Heart right ventricle (tissue), 16 donors: ENCODE results near the gene ITGAE. TPM values are rescaled to one million over a fixed set of nuclear protein-coding genes. Genes with fewer than 3 reads are reported as not detected.

Experiments used
- ATAC-seq, 8 donors: fragments of 200-7000 bp; cut with Tn5 transposase; one replicate each; pipeline ENCODE4 v1.9.1; 2020; ENCODE audit warnings: mild to moderate bottlenecking in 8 of 8, moderate library complexity in 8 of 8, moderate number of reproducible peaks in 1 of 8
- DNase-seq, 2 donors: peaks; one replicate each; pipeline ENCODE4 v3.0.0-alpha.2; 2020
- H3K27ac ChIP-seq, 10 donors: fragments of 200-600 bp; sonication (generic) in 2 of 10; one replicate each; pipeline versions ENCODE4 v1.5.0 to v1.8.0; 2020 to 2022; ENCODE audit warnings: mild to moderate bottlenecking in 3 of 10
- H3K27me3 ChIP-seq, 7 donors: fragments of 200-600 bp; one replicate each; pipeline ENCODE4 v1.8.0; 2021 to 2022; ENCODE audit warnings: mild to moderate bottlenecking in 2 of 7
- H3K36me3 ChIP-seq, 9 donors: fragments of 200-600 bp; sonication (generic) in 1 of 9; one replicate each; pipeline versions ENCODE4 v1.5.0 to v1.8.0; 2020 to 2022; ENCODE audit warnings: mild to moderate bottlenecking in 2 of 9
- H3K4me1 ChIP-seq, 9 donors: fragments of 200-600 bp; sonication (generic) in 1 of 9; one replicate each; pipeline versions ENCODE4 v1.5.0 to v1.8.0; 2020 to 2022; ENCODE audit warnings: mild to moderate bottlenecking in 4 of 9
- H3K4me3 ChIP-seq, 10 donors: fragments of 200-600 bp; sonication (generic) in 2 of 10; one replicate each; pipeline versions ENCODE4 v1.5.0 to v1.8.0; 2020 to 2022; ENCODE audit warnings: mild to moderate bottlenecking in 7 of 10, moderate library complexity in 2 of 10
- H3K9me3 ChIP-seq, 11 donors: fragments of 200-600 bp in 10 of 11; sonication (generic) in 2 of 11; one replicate each; pipeline versions ENCODE4 v1.5.0 to v1.8.0; 2013 to 2022; ENCODE audit warnings: mild to moderate bottlenecking in 2 of 11, control low read depth in 1 of 11, moderate library complexity in 1 of 11
- WGBS, 2 donors: extraction: QIAGEN DNeasy Blood & Tissue Kit; methylation state at CpG; one replicate each; pipeline ENCODE4 v1.1.7; 2013; ENCODE audit warnings: inconsistent platforms in 1 of 2; 5-methylcytosine and 5-hydroxymethylcytosine counted together
- intact Hi-C, 10 donors: fragments of 100-400 bp; cut with DNase I; formaldehyde crosslinking; loops; one replicate each; pipeline versions ENCODE4 v1.11.1 to v1.14.2; 2022
- polyA plus RNA-seq, 2 donors: library from polyadenylated mRNA; stranded (reverse); fragments of 200-250 nt; gene quantifications; one replicate each; pipeline ENCODE4 v1.2.3, GENCODE V29; 2013
- total RNA-seq, 10 donors: library from RNA; stranded (reverse); fragmentation: NEBNext Ultra II Directional in 3 of 10; extraction: Animal tissue kit (Norgen Biotek cat#: 25700) in 3 of 10; gene quantifications; one replicate each; pipeline versions ENCODE4 v1.2.1 to v1.2.4, GENCODE V29; 2021 to 2023
- TF ChIP-seq, protein P1 (sequence below), 9 donors: fragments of 200-600 bp; sonication (generic) in 2 of 9; IDR thresholded peaks; one replicate each; pipeline versions ENCODE4 v1.5.0 to v1.8.0; 2021 to 2022; ENCODE audit warnings: antibody characterized with exemption in 9 of 9, mild to moderate bottlenecking in 5 of 9, moderate library complexity in 1 of 9
- donor health status: Arrhythmogenic right ventricular cardiomyopathy.
- donor health status: ischemic (EF 13 %, LVEDD 7.1; RV severe dilation, severe dysfunction).
- donor health status: healthy with polysubstance abuse.
- donor health status: DM: no; HTN: yes; CAD: no.
- donor health status: DM: no; HTN: no; CAD: no.
- donor health status: ischemic (EF 25% LVEDD 6.9; RV normal size, moderate dysfunction).
- donor health status: ischemic (EF 25% LVEDD 5.7; RV mildly dilated, moderate dysfunction).
- donor health status: healthy.
- donor health status: DM: yes; HTN: yes; CAD: no.
- donor health status: Ischemic cardiomyopathy.
- donor health status: ischemic (EF 35%, LVEDD 5.7; RV mildly dilated, moderate dysfunction).
- donor health status: nonischemic (EF 11% LVEDD 7.7; RV severe dilation, severe dysfunction).
- donor health status: DM: yes; HTN: yes; CAD: no.
- donor health status: PGD.
- donor health status: ischemic (EF 29% LVEDD 5.4; RV normal size, mild dysfunction).
- donor health status: nonischemic (EF 23%, LVEDD 6.1; RV moderate dilation, normal function).

ITGAE gene
- total and polyA plus RNA-seq, 12 donors: 14.0 to 35.4 (median 16.8) TPM

DNA sequence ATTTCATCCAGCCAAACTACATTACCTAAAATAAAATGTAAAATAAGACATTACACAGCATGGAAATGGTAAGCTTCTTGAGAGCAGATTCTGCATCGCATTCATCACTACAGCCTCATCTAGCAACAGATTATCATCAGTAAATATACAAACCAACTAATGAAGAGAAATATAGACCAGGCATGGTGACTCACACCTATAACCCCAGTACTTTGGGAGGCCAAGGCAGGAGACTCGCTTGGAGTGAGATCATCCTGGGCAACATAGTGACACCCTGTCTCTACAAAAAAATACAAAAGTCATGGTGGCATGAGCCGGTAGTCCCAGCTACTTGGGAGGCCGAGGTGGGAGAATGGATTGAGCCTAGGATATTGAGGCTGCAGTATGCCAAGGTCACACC lies 25.2 kb upstream of the ITGAE start:
- peaks cover 0 to 98% (median 46%) of the 10 kb centered on the region in 9 donors for H3K36me3 ChIP-seq
- no peak overlapping the region for H3K4me3 ChIP-seq
- H3K4me1 ChIP-seq: peaks cover 5 to 27% (median 15%) of the 10 kb centered on the region in 9 donors
- no peak for ATAC-seq
- no peak overlapping the region for H3K27ac ChIP-seq
- H3K27me3 ChIP-seq: no peaks in the 10 kb centered on the region
- TF ChIP-seq, protein P1, sequence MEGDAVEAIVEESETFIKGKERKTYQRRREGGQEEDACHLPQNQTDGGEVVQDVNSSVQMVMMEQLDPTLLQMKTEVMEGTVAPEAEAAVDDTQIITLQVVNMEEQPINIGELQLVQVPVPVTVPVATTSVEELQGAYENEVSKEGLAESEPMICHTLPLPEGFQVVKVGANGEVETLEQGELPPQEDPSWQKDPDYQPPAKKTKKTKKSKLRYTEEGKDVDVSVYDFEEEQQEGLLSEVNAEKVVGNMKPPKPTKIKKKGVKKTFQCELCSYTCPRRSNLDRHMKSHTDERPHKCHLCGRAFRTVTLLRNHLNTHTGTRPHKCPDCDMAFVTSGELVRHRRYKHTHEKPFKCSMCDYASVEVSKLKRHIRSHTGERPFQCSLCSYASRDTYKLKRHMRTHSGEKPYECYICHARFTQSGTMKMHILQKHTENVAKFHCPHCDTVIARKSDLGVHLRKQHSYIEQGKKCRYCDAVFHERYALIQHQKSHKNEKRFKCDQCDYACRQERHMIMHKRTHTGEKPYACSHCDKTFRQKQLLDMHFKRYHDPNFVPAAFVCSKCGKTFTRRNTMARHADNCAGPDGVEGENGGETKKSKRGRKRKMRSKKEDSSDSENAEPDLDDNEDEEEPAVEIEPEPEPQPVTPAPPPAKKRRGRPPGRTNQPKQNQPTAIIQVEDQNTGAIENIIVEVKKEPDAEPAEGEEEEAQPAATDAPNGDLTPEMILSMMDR (IDR thresholded peaks at IDR 0.05): no peak
- no peak for DNase-seq
- WGBS, 2 donors: 94% methylated on average over 4 of the region's 4 CpGs
- intact Hi-C loops: loop anchor here in 4 of 10 donors (5.0 to 10.0 kb wide), 2 partner anchors 89 to 91 kb away; no protein-coding TSS in a partner anchor
- H3K9me3 ChIP-seq: no peaks in the 10 kb centered on the region

DNA sequence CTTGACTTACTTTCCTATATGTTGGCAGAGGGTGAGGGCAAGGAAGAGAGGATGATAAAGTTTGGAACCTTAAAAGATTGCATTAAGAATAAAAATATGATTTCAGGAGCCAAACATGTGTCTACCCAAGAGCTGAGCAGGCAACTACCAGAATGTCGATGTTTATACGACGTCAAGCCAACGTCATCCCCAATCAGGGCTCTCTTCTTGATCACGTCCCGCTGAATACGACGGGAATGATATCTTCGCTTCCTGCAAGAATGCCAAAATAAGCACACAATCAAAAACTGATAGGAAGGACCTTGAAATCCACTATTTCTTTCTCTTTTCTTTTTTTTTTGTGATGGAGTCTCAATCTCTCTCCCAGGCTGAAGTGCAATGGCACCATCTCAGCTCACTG lies 20.1 kb upstream of the ITGAE start:
- H3K36me3 ChIP-seq: peaks cover 0 to 100% (median 75%) of the 10 kb centered on the region in 9 donors
- TF ChIP-seq, protein P1 (IDR thresholded peaks at IDR 0.05): no peak
- H3K27ac ChIP-seq: no peak overlapping the region
- no peak overlapping the region for H3K4me3 ChIP-seq
- DNase-seq (no peak), ATAC-seq (no peak)
- H3K27me3 ChIP-seq: no peaks in the 10 kb centered on the region
- WGBS, 2 donors: 83 to 85% methylated on average over 9 of the region's 9 CpGs
- no peaks in the 10 kb centered on the region for H3K9me3 ChIP-seq
- peaks cover 0 to 4% (median 0%) of the 10 kb centered on the region in 9 donors for H3K4me1 ChIP-seq
- intact Hi-C loops: loop anchor here in 1 of 10 donors (10.0 kb wide), 1 partner anchor 86 kb away; no protein-coding TSS in a partner anchor

DNA sequence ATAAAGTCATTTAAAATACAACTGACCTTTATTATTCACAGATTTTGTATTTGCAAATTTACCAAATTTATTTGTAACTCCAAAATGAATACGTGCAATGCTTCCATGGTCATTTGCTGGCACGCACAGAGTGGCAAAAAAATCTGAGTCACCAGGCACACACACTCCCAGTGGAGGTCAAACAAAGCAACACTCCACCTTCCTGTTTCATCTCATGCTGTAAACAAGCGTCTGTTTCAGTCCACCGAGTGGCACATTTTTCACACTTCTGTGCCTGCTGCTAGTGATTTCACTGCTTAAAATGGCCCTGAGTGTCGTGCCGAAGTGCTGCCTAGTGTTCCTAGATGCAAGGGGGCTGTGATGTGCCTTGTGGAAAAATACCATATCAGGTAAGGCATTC lies 17.8 kb upstream of the ITGAE start:
- intact Hi-C loops: no loop called here
- TF ChIP-seq, protein P1 (IDR thresholded peaks at IDR 0.05): no peak
- peak overlapping the region in 3 of 10 donors; percentile 13 to 42 (median 28) for H3K27ac ChIP-seq
- no peak for DNase-seq
- 72 to 80% methylated on average over 6 of the region's 6 CpGs for WGBS, 2 donors
- no peak overlapping the region for H3K4me3 ChIP-seq
- H3K9me3 ChIP-seq: no peaks in the 10 kb centered on the region
- peak in 6 of 8 donors; percentile 31 to 84 (median 67) for ATAC-seq
- H3K4me1 ChIP-seq: peaks cover 0 to 4% (median 0%) of the 10 kb centered on the region in 9 donors
- no peaks in the 10 kb centered on the region for H3K27me3 ChIP-seq
- peaks cover 0 to 100% (median 76%) of the 10 kb centered on the region in 9 donors for H3K36me3 ChIP-seq

DNA sequence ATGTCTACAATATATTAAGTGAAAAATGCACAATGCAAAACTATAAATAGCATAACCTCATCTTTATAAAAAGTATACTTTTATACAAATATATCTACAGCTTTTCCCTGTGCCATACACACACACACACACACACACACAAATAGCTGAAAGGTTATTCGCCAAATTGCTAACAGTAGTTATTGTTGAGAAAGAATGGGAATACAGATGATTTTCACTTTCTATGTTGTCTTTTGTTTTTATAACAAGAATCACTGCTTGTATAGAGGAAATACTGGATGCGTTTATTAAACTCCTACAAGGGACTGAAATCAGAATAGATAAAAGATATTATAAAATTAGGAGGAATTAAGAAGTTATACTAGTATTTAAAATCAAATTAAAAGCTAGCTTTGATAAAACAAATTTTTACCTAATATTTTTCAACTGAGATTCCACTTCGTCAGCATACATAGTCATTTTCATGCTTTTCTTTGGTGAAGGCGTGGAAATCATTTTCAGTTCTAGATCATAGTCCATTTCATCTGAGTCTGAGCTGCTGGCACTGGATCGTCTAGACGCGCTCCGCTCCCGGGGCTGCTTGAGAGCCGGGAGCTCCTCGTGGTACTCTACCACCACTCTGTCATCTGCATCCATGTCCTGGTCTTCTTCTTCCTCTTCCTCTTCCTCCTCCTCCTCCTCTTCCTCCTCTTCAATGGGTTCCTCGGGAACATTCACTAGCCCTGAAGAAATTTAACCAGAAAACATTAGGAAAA lies 17.0 kb upstream of the ITGAE start:
- no peak overlapping the region for H3K4me3 ChIP-seq
- H3K27me3 ChIP-seq: no peaks in the 10 kb centered on the region
- WGBS, 2 donors: 90 to 94% methylated on average over 12 of the region's 12 CpGs
- peaks cover 0 to 4% (median 0%) of the 10 kb centered on the region in 9 donors for H3K4me1 ChIP-seq
- DNase-seq (no peak), ATAC-seq (no peak)
- TF ChIP-seq, protein P1 (IDR thresholded peaks at IDR 0.05): no peak
- peaks cover 3 to 100% (median 78%) of the 10 kb centered on the region in 9 donors for H3K36me3 ChIP-seq
- no peaks in the 10 kb centered on the region for H3K9me3 ChIP-seq
- intact Hi-C loops: no loop called here
- H3K27ac ChIP-seq: peak overlapping the region in 3 of 10 donors; percentile 13 to 42 (median 16)
